ENCODE measurements around the gene BCO1. TPM values are rescaled to one million over a fixed set of nuclear protein-coding genes. Genes with fewer than 3 reads are reported as not detected.

Gene BCO1
- total RNA-seq, 4 donors from 2014 or later = 0.26 TPM; not detected in 3

- peaks cover 25% of the 10 kb centered on the region for H3K4me1 ChIP-seq
- H3K36me3 ChIP-seq = no peaks in the 10 kb centered on the region
- 67% methylated on average over 8 of the region's 8 CpGs for WGBS
Measured at GRCh38 chr16:81242977-81243618, 4.6 kb downstream of the BCO1 start.

GRCh38 chr16:81243942-81244341 is 5.5 kb downstream of the BCO1 start:
- Histone ChIP-seq H3K36me3 (no peaks in the 10 kb centered on the region), H3K4me3 (no peak overlapping the region), H3K9me3 (no peaks in the 10 kb centered on the region), H3K27me3 (no peaks in the 10 kb centered on the region), H3K27ac (no peak overlapping the region), H3K4me1 (peaks cover 17% of the 10 kb centered on the region)
- no peak for DNase-seq (ENCODE audit: low spot score in 2 of 2)
- no peak for TF ChIP-seq CTCF (IDR thresholded peaks at IDR 0.05)
- no peak for TF ChIP-seq EP300 (IDR thresholded peaks at IDR 0.05)
- no peak for TF ChIP-seq POLR2AphosphoS5 (IDR thresholded peaks at IDR 0.05)
- no peak for TF ChIP-seq POLR2A (IDR thresholded peaks at IDR 0.05)
- WGBS = 47% methylated on average over 9 of the region's 9 CpGs

More at GRCh38 chr16:81242977-81243618, 4.6 kb downstream of the BCO1 start:
- Histone ChIP-seq H3K27me3 (no peaks in the 10 kb centered on the region), H3K9me3 (no peaks in the 10 kb centered on the region), H3K27ac (no peak overlapping the region), H3K4me3 (no peak overlapping the region)
- DNase-seq (ENCODE audit: low spot score in 2 of 2) = no peak
- TF ChIP-seq CTCF (IDR thresholded peaks at IDR 0.05) = no peak
- TF ChIP-seq POLR2AphosphoS5 (IDR thresholded peaks at IDR 0.05) = no peak
- TF ChIP-seq POLR2A (IDR thresholded peaks at IDR 0.05) = no peak
- no peak for TF ChIP-seq EP300 (IDR thresholded peaks at IDR 0.05)

GRCh38 chr16:81251871-81252270 is 13.4 kb downstream of the BCO1 start:
- Histone ChIP-seq H3K4me3 (no peak overlapping the region), H3K27ac (no peak overlapping the region), H3K27me3 (no peaks in the 10 kb centered on the region), H3K4me1 (no peaks in the 10 kb centered on the region), H3K36me3 (no peaks in the 10 kb centered on the region), H3K9me3 (no peaks in the 10 kb centered on the region)
- 45% methylated on average over 2 of the region's 2 CpGs for WGBS
- DNase-seq (ENCODE audit: low spot score in 2 of 2) = no peak
- TF ChIP-seq POLR2A (IDR thresholded peaks at IDR 0.05) (no peak), POLR2AphosphoS5 (IDR thresholded peaks at IDR 0.05) (no peak), CTCF (IDR thresholded peaks at IDR 0.05) (no peak), EP300 (IDR thresholded peaks at IDR 0.05) (no peak)

- DNase-seq (ENCODE audit: low spot score in 2 of 2) = no peak
- WGBS = 96% methylated on average over 5 of the region's 5 CpGs
- Histone ChIP-seq H3K36me3 (no peaks in the 10 kb centered on the region), H3K4me1 (no peaks in the 10 kb centered on the region), H3K9me3 (no peaks in the 10 kb centered on the region), H3K27me3 (no peaks in the 10 kb centered on the region), H3K4me3 (no peak overlapping the region), H3K27ac (no peak overlapping the region)
- no peak for TF ChIP-seq EP300 (IDR thresholded peaks at IDR 0.05)
- no peak for TF ChIP-seq POLR2A (IDR thresholded peaks at IDR 0.05)
- no peak for TF ChIP-seq CTCF (IDR thresholded peaks at IDR 0.05)
- no peak for TF ChIP-seq POLR2AphosphoS5 (IDR thresholded peaks at IDR 0.05)
Measured at GRCh38 chr16:81253141-81253540, 14.7 kb downstream of the BCO1 start.

GRCh38 chr16:81254922-81255526 is 16.5 kb downstream of the BCO1 start:
- TF ChIP-seq POLR2AphosphoS5 (IDR thresholded peaks at IDR 0.05) (no peak), POLR2A (IDR thresholded peaks at IDR 0.05) (no peak), EP300 (IDR thresholded peaks at IDR 0.05) (no peak), CTCF (IDR thresholded peaks at IDR 0.05) (no peak)
- no peak overlapping the region for H3K27ac ChIP-seq
- WGBS = 99% methylated on average over 5 of the region's 5 CpGs

More at GRCh38 chr16:81254922-81255526, 16.5 kb downstream of the BCO1 start:
- Histone ChIP-seq H3K4me1 (no peaks in the 10 kb centered on the region), H3K36me3 (no peaks in the 10 kb centered on the region), H3K4me3 (no peak overlapping the region), H3K27me3 (no peaks in the 10 kb centered on the region), H3K9me3 (no peaks in the 10 kb centered on the region)
- DNase-seq (ENCODE audit: low spot score in 2 of 2) = no peak
